ENCODE results near the gene CCDC74A.
"Not testable (repeated sequence)": the region's sequence is repeated elsewhere in the genome, so short reads cannot be mapped to it uniquely, and the experiment has no call there.

CCDC74A gene

DNA sequence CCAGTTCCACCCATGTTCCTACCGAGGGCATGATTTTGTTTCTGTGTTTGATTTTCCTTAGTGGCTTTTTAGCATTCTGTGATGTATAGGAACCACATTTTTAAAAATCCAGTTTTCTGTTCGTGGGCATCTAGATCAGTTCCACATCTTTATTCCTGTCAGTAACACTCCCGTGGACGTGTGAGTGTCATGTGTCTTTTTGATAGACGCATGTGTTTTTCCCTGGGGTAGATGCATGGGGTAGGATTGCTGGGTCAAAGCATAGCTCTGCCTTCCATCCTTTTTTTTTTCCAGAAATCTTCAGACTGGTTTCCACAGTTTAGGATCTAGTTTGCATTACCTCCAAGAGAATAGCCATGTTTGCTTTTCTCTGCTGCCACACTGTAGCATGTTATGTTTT, 38.7 kb downstream of the CCDC74A start:
- DNase-seq: no peak

DNA sequence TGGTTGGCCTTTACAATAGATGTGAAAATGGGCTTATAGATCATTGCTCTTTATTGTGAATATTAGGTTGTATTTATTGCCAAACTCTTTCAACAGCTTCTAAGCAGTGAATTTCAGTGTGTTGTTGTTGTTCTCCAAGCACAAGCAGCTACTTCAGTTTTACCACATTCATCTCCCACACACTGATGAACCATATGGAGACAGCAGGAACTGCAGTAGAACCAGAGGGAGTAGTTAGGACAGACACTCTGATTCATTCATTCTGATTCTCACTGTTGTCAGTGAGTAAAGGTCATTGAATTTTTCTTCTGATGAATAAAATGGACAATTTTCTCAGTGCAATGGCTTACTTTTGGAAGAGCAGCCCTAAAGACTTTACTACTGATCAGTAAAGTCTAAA, 40.2 kb downstream of the CCDC74A start:
- no peak for DNase-seq

DNA sequence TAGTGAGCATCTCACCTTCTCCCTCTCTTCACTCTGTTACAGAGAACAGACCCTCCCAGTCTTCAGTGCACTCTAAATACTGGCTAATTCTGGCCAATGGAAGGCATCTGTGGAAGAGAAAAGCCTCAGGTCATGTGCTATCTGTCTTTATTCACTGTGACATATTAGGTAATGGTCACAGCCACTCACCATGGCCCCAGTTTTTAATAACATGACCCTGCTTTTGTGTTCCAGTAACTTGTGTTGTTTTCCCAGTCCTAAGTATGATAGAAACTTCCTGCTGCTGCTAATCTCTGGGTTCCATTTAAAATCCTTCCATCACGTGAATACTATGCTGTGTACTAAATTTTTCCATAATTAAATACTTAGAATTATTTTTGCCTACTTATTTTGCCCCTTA, 40.7 kb downstream of the CCDC74A start:
- DNase-seq: not testable (repeated sequence)

DNA sequence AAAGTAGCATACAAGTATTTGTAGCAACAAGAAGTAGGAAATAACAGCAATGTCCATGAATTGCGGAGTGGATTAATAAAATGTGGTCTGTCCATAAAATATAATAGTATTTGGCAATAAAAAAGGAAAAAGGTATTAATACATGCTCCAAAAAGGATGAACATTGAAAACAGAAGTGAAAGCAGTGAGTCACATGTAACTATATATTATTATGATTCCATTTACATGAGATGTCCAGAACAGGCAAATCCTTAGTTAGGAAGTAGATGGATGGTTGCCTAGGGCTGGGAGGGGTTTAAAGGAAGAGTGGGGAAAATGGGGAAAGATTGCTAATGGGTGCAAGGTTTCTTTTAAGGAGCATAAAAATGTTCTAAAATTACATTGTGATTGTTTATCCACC, 44.5 kb downstream of the CCDC74A start:
- no peak for DNase-seq

DNA sequence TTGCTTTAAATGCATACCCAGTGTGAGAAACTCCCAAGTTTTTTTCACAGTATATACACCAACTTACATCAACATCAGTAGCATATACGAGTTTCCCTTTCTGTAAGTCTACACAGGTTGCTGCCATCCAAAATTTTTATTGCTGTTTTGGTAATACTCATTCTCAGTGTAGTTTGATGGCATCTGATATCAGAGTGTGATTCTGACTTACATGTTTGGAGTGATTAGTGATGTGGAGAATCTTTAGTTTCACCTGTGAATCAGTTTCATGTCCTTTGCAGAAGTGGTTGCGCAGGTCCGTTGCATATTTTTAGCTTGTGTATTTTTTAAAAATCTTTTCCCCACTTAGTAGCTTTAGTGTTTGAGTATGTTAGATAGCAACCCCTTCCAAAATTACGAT, 50.1 kb downstream of the CCDC74A start:
- no peak for DNase-seq

DNA sequence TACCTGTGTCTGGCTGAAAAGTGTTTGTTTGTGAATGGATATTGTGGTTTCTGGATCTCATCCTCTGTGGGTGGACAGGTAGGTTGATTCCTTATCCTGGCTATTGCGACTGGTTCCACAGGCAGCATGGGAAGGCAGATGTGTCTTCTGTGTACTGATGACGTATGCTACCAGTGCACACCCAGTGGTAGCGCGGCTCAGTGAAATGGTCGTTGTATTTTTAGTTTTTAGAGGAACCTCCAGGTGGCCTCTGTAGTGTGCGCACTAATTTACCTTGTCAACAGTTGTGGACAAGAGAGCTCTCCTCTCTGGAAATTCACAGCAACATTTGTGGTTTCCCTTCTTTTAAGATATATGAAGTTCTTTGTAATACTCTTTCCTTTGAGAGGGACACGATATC, 52.5 kb downstream of the CCDC74A start:
- no peak for DNase-seq

Measured in cortex of kidney (tissue), 1 donor.